SJCRH30 (cell line): ENCODE measurements around the gene ERG. TPM values are rescaled to one million over a fixed set of nuclear protein-coding genes. Genes with fewer than 3 reads are reported as not detected.

Experiments used
- DNase-seq, 2 experiments: peaks; one replicate each; pipeline ENCODE4 v3.0.0-alpha.2; 2015 to 2020
- H3K27ac ChIP-seq: fragments of 250-450 bp; sonication (Bioruptor Pico); 2 replicates; pipeline ENCODE4 v1.5.1; 2020; ENCODE audit warnings: mild to moderate bottlenecking, moderate library complexity
- H3K27me3 ChIP-seq: fragments of 250-450 bp; sonication (Bioruptor Pico); 2 replicates; pipeline ENCODE4 v1.5.1; 2020; ENCODE audit warnings: mild to moderate bottlenecking, moderate library complexity
- H3K36me3 ChIP-seq: fragments of 250-450 bp; sonication (Bioruptor Pico); 2 replicates; pipeline ENCODE4 v1.5.1; 2020; ENCODE audit warnings: mild to moderate bottlenecking, moderate library complexity
- H3K4me1 ChIP-seq: fragments of 250-450 bp; sonication (Bioruptor Pico); 2 replicates; pipeline ENCODE4 v1.5.1; 2020; ENCODE audit warnings: mild to moderate bottlenecking, moderate library complexity
- H3K4me3 ChIP-seq: fragments of 250-450 bp; sonication (Bioruptor Pico); 2 replicates; pipeline ENCODE4 v1.5.1; 2020; ENCODE audit warnings: mild to moderate bottlenecking, moderate library complexity
- H3K9me3 ChIP-seq: fragments of 250-450 bp; sonication (Bioruptor Pico); replicated peaks from 2 replicates; pipeline ENCODE4 v1.5.1; 2020; ENCODE audit warnings: mild to moderate bottlenecking, moderate library complexity
- total RNA-seq: library from RNA; depleted of rRNA; stranded (reverse); fragments of >200 nt; shearing (Covaris generic); gene quantifications from 2 replicates; pipeline ENCODE4 v1.2.3, GENCODE V29; 2014

ERG gene
- total RNA-seq, 1 experiment from 2014 or later: not detected

GRCh38 chr21:38351961-38352521 is 146.2 kb downstream of the ERG start:
- Histone ChIP-seq H3K27me3 (peaks cover 13% of the 10 kb centered on the region; the same call in 1 of the 2 replicates), H3K4me1 (peaks cover 10% of the 10 kb centered on the region; the same call in 1 of the 2 replicates), H3K9me3 (no peaks in the 10 kb centered on the region), H3K4me3 (no peak overlapping the region), H3K27ac (no peak overlapping the region), H3K36me3 (no peaks in the 10 kb centered on the region)
- DNase-seq: peak in 1 of 2 experiments; percentile 20

GRCh38 chr21:38351176-38351959 is 146.9 kb downstream of the ERG start:
- Histone ChIP-seq H3K36me3 (no peaks in the 10 kb centered on the region), H3K4me3 (no peak overlapping the region), H3K4me1 (peaks cover 10% of the 10 kb centered on the region; the same call in 1 of the 2 replicates), H3K27me3 (peaks cover 13% of the 10 kb centered on the region; the same call in 1 of the 2 replicates), H3K27ac (no peak overlapping the region), H3K9me3 (no peaks in the 10 kb centered on the region)
- DNase-seq: no peak

GRCh38 chr21:38350684-38351083 is 147.6 kb downstream of the ERG start:
- no peak overlapping the region for H3K27ac ChIP-seq
- H3K9me3 ChIP-seq: no peaks in the 10 kb centered on the region

GRCh38 chr21:38349977-38350376 is 148.3 kb downstream of the ERG start:
- H3K4me3 ChIP-seq: no peak overlapping the region
- DNase-seq: no peak
- H3K4me1 ChIP-seq: peaks cover 10% of the 10 kb centered on the region; the same call in 1 of the 2 replicates
- H3K27me3 ChIP-seq: peaks cover 13% of the 10 kb centered on the region; the same call in 1 of the 2 replicates
- H3K36me3 ChIP-seq: no peaks in the 10 kb centered on the region
- H3K9me3 ChIP-seq: no peaks in the 10 kb centered on the region
- H3K27ac ChIP-seq: no peak overlapping the region

More at GRCh38 chr21:38350684-38351083, 147.6 kb downstream of the ERG start:
- Histone ChIP-seq H3K36me3 (no peaks in the 10 kb centered on the region), H3K4me1 (peaks cover 10% of the 10 kb centered on the region; the same call in 1 of the 2 replicates), H3K4me3 (no peak overlapping the region), H3K27me3 (peaks cover 13% of the 10 kb centered on the region; the same call in 1 of the 2 replicates)
- DNase-seq: no peak

GRCh38 chr21:38349111-38349746 is 149.0 kb downstream of the ERG start:
- Histone ChIP-seq H3K4me3 (no peak overlapping the region), H3K4me1 (peaks cover 10% of the 10 kb centered on the region; the same call in 1 of the 2 replicates), H3K27me3 (peaks cover 13% of the 10 kb centered on the region; the same call in 1 of the 2 replicates), H3K27ac (no peak overlapping the region), H3K9me3 (no peaks in the 10 kb centered on the region), H3K36me3 (no peaks in the 10 kb centered on the region)
- peak in 1 of 2 experiments; percentile 17 for DNase-seq

GRCh38 chr21:38346286-38346685 is 152.0 kb downstream of the ERG start:
- H3K9me3 ChIP-seq: no peaks in the 10 kb centered on the region
- H3K4me3 ChIP-seq: no peak overlapping the region
- H3K27me3 ChIP-seq: no peaks in the 10 kb centered on the region
- H3K4me1 ChIP-seq: no peaks in the 10 kb centered on the region
- no peaks in the 10 kb centered on the region for H3K36me3 ChIP-seq
- DNase-seq: no peak
- no peak overlapping the region for H3K27ac ChIP-seq

- Histone ChIP-seq H3K4me1 (no peaks in the 10 kb centered on the region), H3K9me3 (no peaks in the 10 kb centered on the region), H3K4me3 (no peak overlapping the region), H3K27me3 (no peaks in the 10 kb centered on the region), H3K36me3 (no peaks in the 10 kb centered on the region), H3K27ac (no peak overlapping the region)
- no peak for DNase-seq
These were observed 154.6 kb downstream of the ERG start for GRCh38 chr21:38343691-38344090.

GRCh38 chr21:38342739-38343138 is 155.5 kb downstream of the ERG start:
- no peaks in the 10 kb centered on the region for H3K9me3 ChIP-seq
- H3K4me3 ChIP-seq: no peak overlapping the region
- no peaks in the 10 kb centered on the region for H3K4me1 ChIP-seq
- H3K27ac ChIP-seq: no peak overlapping the region
- H3K36me3 ChIP-seq: no peaks in the 10 kb centered on the region
- DNase-seq: no peak
- H3K27me3 ChIP-seq: no peaks in the 10 kb centered on the region

- H3K36me3 ChIP-seq: no peaks in the 10 kb centered on the region
- DNase-seq: no peak
- no peak overlapping the region for H3K4me3 ChIP-seq
- no peaks in the 10 kb centered on the region for H3K4me1 ChIP-seq
- no peaks in the 10 kb centered on the region for H3K27me3 ChIP-seq
- no peak overlapping the region for H3K27ac ChIP-seq
- H3K9me3 ChIP-seq: no peaks in the 10 kb centered on the region
These were observed 156.7 kb downstream of the ERG start for GRCh38 chr21:38341546-38342012.

GRCh38 chr21:38340131-38340530 is 158.1 kb downstream of the ERG start:
- H3K4me1 ChIP-seq: no peaks in the 10 kb centered on the region
- DNase-seq: no peak
- no peaks in the 10 kb centered on the region for H3K27me3 ChIP-seq
- H3K9me3 ChIP-seq: no peaks in the 10 kb centered on the region
- no peaks in the 10 kb centered on the region for H3K36me3 ChIP-seq
- no peak overlapping the region for H3K27ac ChIP-seq
- no peak overlapping the region for H3K4me3 ChIP-seq

- Histone ChIP-seq H3K4me1 (no peaks in the 10 kb centered on the region), H3K27ac (no peak overlapping the region), H3K36me3 (no peaks in the 10 kb centered on the region), H3K9me3 (no peaks in the 10 kb centered on the region), H3K27me3 (no peaks in the 10 kb centered on the region), H3K4me3 (no peak overlapping the region)
- DNase-seq: no peak
These were observed 160.5 kb downstream of the ERG start for GRCh38 chr21:38337793-38338192.

- no peaks in the 10 kb centered on the region for H3K9me3 ChIP-seq
- no peaks in the 10 kb centered on the region for H3K27me3 ChIP-seq
- no peaks in the 10 kb centered on the region for H3K4me1 ChIP-seq
- no peak overlapping the region for H3K27ac ChIP-seq
- no peaks in the 10 kb centered on the region for H3K36me3 ChIP-seq
- no peak overlapping the region for H3K4me3 ChIP-seq
- DNase-seq: no peak
These were observed 163.4 kb downstream of the ERG start for GRCh38 chr21:38334866-38335265.

GRCh38 chr21:38333301-38334272 is 164.7 kb downstream of the ERG start:
- DNase-seq: no peak
- no peak overlapping the region for H3K27ac ChIP-seq
- H3K36me3 ChIP-seq: no peaks in the 10 kb centered on the region
- H3K4me1 ChIP-seq: no peaks in the 10 kb centered on the region
- H3K4me3 ChIP-seq: no peak overlapping the region
- H3K27me3 ChIP-seq: no peaks in the 10 kb centered on the region
- no peaks in the 10 kb centered on the region for H3K9me3 ChIP-seq

GRCh38 chr21:38330666-38331065 is 167.6 kb downstream of the ERG start:
- Histone ChIP-seq H3K4me3 (no peak overlapping the region), H3K4me1 (no peaks in the 10 kb centered on the region), H3K36me3 (no peaks in the 10 kb centered on the region), H3K9me3 (no peaks in the 10 kb centered on the region), H3K27ac (no peak overlapping the region), H3K27me3 (no peaks in the 10 kb centered on the region)
- DNase-seq: no peak
